HCT116 (cell line): ENCODE data around the gene AKAP5. TPM values are rescaled to one million over a fixed set of nuclear protein-coding genes. Genes with fewer than 3 reads are reported as not detected.

Experiments used
- ATAC-seq: fragments of 200-7000 bp; cut with Tn5 transposase; 2 replicates; pipeline ENCODE4 v1.9.1; 2020; ENCODE audit warnings: mild to moderate bottlenecking, moderate library complexity
- BruUV-seq: library from RNA; stranded (reverse); fragments of 400-500 nt; replicated peaks from 2 replicates; lab custom pipeline; 2021; lab: Mats Ljungman, UMichigan
- CTCF ChIA-PET: fragments of 300-600 bp; sonication (Branson Sonifier 250); formaldehyde crosslinking; loops from one replicate; lab custom pipeline; 2021; ENCODE audit warnings: antibody characterized with exemption; lab: Charles Lee
- POLR2A ChIA-PET: fragments of 300-600, 350-600 bp; sonication (Branson Sonifier 250); formaldehyde crosslinking; loops from one replicate; lab custom pipeline; 2021; ENCODE audit warnings: antibody characterized with exemption; lab: Charles Lee
- RAD21 ChIA-PET, 2 experiments: fragments of 300-600 bp; sonication (Branson Sonifier 250); formaldehyde crosslinking; loops; one replicate each; lab custom pipeline; 2023; ENCODE audit warnings: low total read pairs in 2 of 2; ENCODE audit not compliant: uncharacterized antibody in 2 of 2, unreplicated experiment in 2 of 2, low non-redundant PET in 1 of 2; lab: Charles Lee
- DNase-seq: peaks from one replicate; pipeline ENCODE4 v3.0.0-alpha.2; 2010; ENCODE audit warnings: low read depth, low spot score
- H2AFZ ChIP-seq: fragments of 200-600 bp; shearing (Covaris generic), sonication (generic); 2 replicates; pipeline ENCODE4 v1.6.1; 2017; ENCODE audit warnings: low read depth, mixed run types, mixed read lengths, antibody characterized with exemption, low read length; ENCODE audit not compliant: poor library complexity, severe bottlenecking
- H3K27ac ChIP-seq: 2 replicates; pipeline ENCODE4 v1.5.1; 2012; ENCODE audit warnings: low read depth, low read length
- H3K27me3 ChIP-seq: fragments of 200-600 bp; sonication (generic); 2 replicates; pipeline ENCODE4 v1.6.1; 2016; ENCODE audit warnings: mixed run types, low read length, mixed read lengths; ENCODE audit not compliant: insufficient read depth
- H3K36me3 ChIP-seq, 2 experiments: fragments of 200-500 bp in 1 of 2; fragments of 200-600 bp in 1 of 2; sonication (Bioruptor generic) in 1 of 2; sonication (generic) in 1 of 2; 2 replicates each; pipeline versions ENCODE4 v1.5.1 to v1.6.1; 2014 to 2016; ENCODE audit warnings: low read length in 2 of 2, inconsistent platforms in 1 of 2, mixed read lengths in 1 of 2, mixed run types in 1 of 2; ENCODE audit not compliant: insufficient read depth in 2 of 2, control insufficient read depth in 1 of 2
- H3K4me1 ChIP-seq, 2 experiments: fragments of 200-600 bp in 1 of 2; sonication (generic) in 1 of 2; 2 replicates each; pipeline versions ENCODE4 v1.5.1 to v1.6.1; 2012 to 2017; ENCODE audit warnings: low read length in 2 of 2, inconsistent platforms in 1 of 2, mild to moderate bottlenecking in 1 of 2, mixed read lengths in 1 of 2, mixed run types in 1 of 2, moderate library complexity in 1 of 2; ENCODE audit not compliant: insufficient read depth in 2 of 2, control insufficient read depth in 1 of 2
- H3K4me2 ChIP-seq: fragments of 200-600 bp; sonication (generic); 2 replicates; pipeline ENCODE4 v1.6.1; 2017; ENCODE audit warnings: mixed run types, low read length, mixed read lengths
- H3K4me3 ChIP-seq, 2 experiments: fragments of 200-600 bp in 1 of 2; sonication (generic) in 1 of 2; replicated peaks in 1 of 2; 2 replicates each; pipeline ENCODE4 v1.5.1; 2011 to 2016; ENCODE audit warnings: low read length in 2 of 2, control low read depth in 1 of 2, low read depth in 1 of 2, mild to moderate bottlenecking in 1 of 2, mixed read lengths in 1 of 2, mixed run types in 1 of 2
- H3K79me2 ChIP-seq: fragments of 200-600 bp; sonication (generic); 2 replicates; pipeline ENCODE4 v1.6.1; 2017; ENCODE audit warnings: mild to moderate bottlenecking, mixed run types, low read length, moderate library complexity, mixed read lengths; ENCODE audit not compliant: insufficient read depth
- H3K9ac ChIP-seq: fragments of 200-600 bp; sonication (generic); 2 replicates; pipeline ENCODE4 v1.6.1; 2016; ENCODE audit warnings: low read length, mixed read lengths
- H3K9me2 ChIP-seq: fragments of 200-600 bp; sonication (generic), shearing (Covaris generic); 2 replicates; pipeline ENCODE4 v1.6.1; 2017; ENCODE audit warnings: mixed run types, mild to moderate bottlenecking, moderate library complexity; ENCODE audit not compliant: insufficient read depth
- H3K9me3 ChIP-seq, 2 experiments: fragments of 200-500 bp in 1 of 2; fragments of 200-600 bp in 1 of 2; sonication (Bioruptor generic) in 1 of 2; sonication (generic) in 1 of 2; 2 replicates each; pipeline ENCODE4 v1.6.1; 2014 to 2017; ENCODE audit warnings: low read length in 2 of 2, mixed read lengths in 2 of 2, inconsistent platforms in 1 of 2, low read depth in 1 of 2, mild to moderate bottlenecking in 1 of 2, mixed run types in 1 of 2, moderate library complexity in 1 of 2; ENCODE audit not compliant: control insufficient read depth in 1 of 2, insufficient read depth in 1 of 2
- H4K20me1 ChIP-seq: fragments of 200-600 bp; sonication (generic), shearing (Covaris generic); 2 replicates; pipeline ENCODE4 v1.6.1; 2017; ENCODE audit warnings: mixed run types, mild to moderate bottlenecking, moderate library complexity; ENCODE audit not compliant: insufficient read depth
- ATF3 ChIP-seq: IDR thresholded peaks from 2 replicates; pipeline ENCODE4 v1.6.1; 2012
- CTCF ChIP-seq, 3 experiments: fragments of 200-600 bp in 1 of 3; sonication (generic) in 1 of 3; IDR thresholded peaks in 2 of 3; conservative IDR thresholded peaks in 1 of 3; 2 replicates each; pipeline ENCODE4 v1.5.1; 2012 to 2017; ENCODE audit warnings: low read depth in 2 of 3, low read length in 2 of 3, antibody characterized with exemption in 1 of 3, borderline replicate concordance in 1 of 3, control low read depth in 1 of 3, mild to moderate bottlenecking in 1 of 3, mixed read lengths in 1 of 3, mixed run types in 1 of 3, moderate library complexity in 1 of 3; ENCODE audit not compliant: insufficient read depth in 1 of 3
- JUND ChIP-seq: IDR thresholded peaks from 2 replicates; pipeline ENCODE4 v1.6.1; 2012
- POLR2A ChIP-seq: IDR thresholded peaks from 2 replicates; pipeline ENCODE4 v1.7.0; 2011; ENCODE audit warnings: borderline replicate concordance; ENCODE audit not compliant: insufficient read depth, insufficient read length; ENCODE audit errors: extremely low read depth
- SIN3A ChIP-seq: IDR thresholded peaks from 2 replicates; pipeline ENCODE4 v1.6.1; 2012; ENCODE audit warnings: low read depth
- ZBTB33 ChIP-seq: IDR thresholded peaks from 2 replicates; pipeline ENCODE4 v1.6.1; 2011; ENCODE audit warnings: mild to moderate bottlenecking, low read length, moderate library complexity; ENCODE audit not compliant: insufficient replicate concordance; ENCODE audit errors: extremely low read depth
- ZNF274 ChIP-seq: fragments of 200-500 bp; sonication (Bioruptor generic); IDR thresholded peaks from 2 replicates; pipeline ENCODE4 v1.6.1; 2014; ENCODE audit warnings: mild to moderate bottlenecking, low read depth, low read length, inconsistent platforms
- intact Hi-C: fragments of 100-400 bp; cut with micrococcal nuclease; formaldehyde crosslinking; loops from 2 replicates; pipeline ENCODE4 v1.10.0; 2022
- total RNA-seq: library from RNA; stranded (reverse); gene quantifications from one replicate; pipeline ENCODE4 v1.2.1, GENCODE V29; 2021; ENCODE audit not compliant: unreplicated experiment

AKAP5 gene
- total RNA-seq, 1 experiment from 2014 or later, result 0.54 TPM

GRCh38 chr14:64508215-64508776 lies 43.0 kb downstream of the AKAP5 start (continued):
- TF ChIP-seq ZBTB33 (no peak), ZNF274 (no peak), ATF3 (no peak), JUND (no peak), CTCF (IDR thresholded peaks at IDR 0.05 in 2 of 3, conservative IDR thresholded peaks at IDR 0.05 in 1 of 3; ENCODE audit: borderline replicate concordance in 1 of 3, insufficient read depth in 1 of 3, low read depth in 2 of 3, low read length in 2 of 3) (no peak), POLR2A (no peak)
- TF ChIP-seq, all 23 proteins: peak for 0

GRCh38 chr14:64509036-64509435 lies 43.7 kb downstream of the AKAP5 start:
- ChIA-PET CTCF (interaction anchor here (0.7 to 1.6 kb wide), 2 partner anchors 12 to 30 kb away, joined by 3 read pairs; no protein-coding TSS in a partner anchor), POLR2A (interaction anchor here (0.7 kb wide), 1 partner anchor 41 kb away, joined by 3 read pairs; no protein-coding TSS in a partner anchor), RAD21 (no interaction called here)
- H3K9me3 ChIP-seq, result no peaks in the 10 kb centered on the region
- H3K4me3 ChIP-seq, result no peak overlapping the region
- no peak for DNase-seq
- H3K9ac ChIP-seq, result no peak overlapping the region
- TF ChIP-seq SIN3A, result no peak
- no peak overlapping the region for H3K4me2 ChIP-seq
- H3K4me1 ChIP-seq, result peaks cover 18 to 48% of the 10 kb centered on the region in 2 experiments; a peak in 3 of 4 replicates
- BruUV-seq, result no TSS peak
- H3K36me3 ChIP-seq, result no peaks in the 10 kb centered on the region
- H3K79me2 ChIP-seq, result peaks cover 89% of the 10 kb centered on the region
- H2AFZ ChIP-seq, result no peak overlapping the region
- intact Hi-C loops, result no loop called here
- no peak for ATAC-seq
- H3K27me3 ChIP-seq, result no peaks in the 10 kb centered on the region
- no peaks in the 10 kb centered on the region for H3K9me2 ChIP-seq
- no peak overlapping the region for H3K27ac ChIP-seq
- H4K20me1 ChIP-seq, result 0 out of 2 replicates have a peak, but pooled peaks cover 3% of the 10 kb centered on the region
